COR-L47 (cell line): ENCODE measurements around the gene OBSL1.

Experiments used
- DNase-seq: peaks from one replicate; lab custom pipeline; 2025; lab: John Stamatoyannopoulos, UW

The OBSL1 gene

GRCh38 chr2:219596954-219597551, 25.7 kb upstream of the OBSL1 start:
- no peak for DNase-seq

- DNase-seq = no peak
These were observed 23.9 kb upstream of the OBSL1 start for GRCh38 chr2:219595256-219595655.

GRCh38 chr2:219593154-219593553, 21.8 kb upstream of the OBSL1 start:
- DNase-seq = no peak

GRCh38 chr2:219592736-219593135, 21.4 kb upstream of the OBSL1 start:
- DNase-seq = no peak

GRCh38 chr2:219591091-219591490, 19.8 kb upstream of the OBSL1 start:
- DNase-seq = no peak

GRCh38 chr2:219581346-219581745, 10.0 kb upstream of the OBSL1 start:
- no peak for DNase-seq

GRCh38 chr2:219578811-219579613, 7.7 kb upstream of the OBSL1 start:
- DNase-seq = no peak

GRCh38 chr2:219576505-219577388, 5.4 kb upstream of the OBSL1 start:
- no peak for DNase-seq

GRCh38 chr2:219575566-219576504, 4.5 kb upstream of the OBSL1 start:
- no peak for DNase-seq

- DNase-seq = no peak
These were observed 3.4 kb upstream of the OBSL1 start for GRCh38 chr2:219574484-219575311.

- DNase-seq = no peak
These were observed 1.8 kb upstream of the OBSL1 start for GRCh38 chr2:219573166-219573565.

- DNase-seq = no peak
These were observed 1.1 kb upstream of the OBSL1 start, which contains the start of gene INHA for GRCh38 chr2:219572237-219573001. Gene INHA (plus strand): TSS chr2:219572310. CDS start chr2:219572375, 65 bp downstream.

- no peak for DNase-seq
These were observed 422 bp downstream of the OBSL1 start for GRCh38 chr2:219570924-219571310.

- DNase-seq = peak; percentile 18
These were observed 980 bp downstream of the OBSL1 start for GRCh38 chr2:219570194-219570923.

GRCh38 chr2:219569635-219570034, 1.7 kb downstream of the OBSL1 start:
- DNase-seq = no peak

GRCh38 chr2:219569041-219569440, 2.3 kb downstream of the OBSL1 start:
- DNase-seq = no peak

GRCh38 chr2:219567791-219568361, 3.5 kb downstream of the OBSL1 start:
- DNase-seq = no peak

GRCh38 chr2:219567131-219567530, 4.2 kb downstream of the OBSL1 start:
- DNase-seq = no peak

GRCh38 chr2:219566640-219567039, 4.7 kb downstream of the OBSL1 start:
- no peak for DNase-seq
